GM19397 (cell line): Measurements from ENCODE around the gene SLC15A3.

Experiments used
- ATAC-seq: cut with Tn5 transposase; IDR thresholded peaks from one replicate; pipeline ENCODE4 v1.9.1; 2021; ENCODE audit warnings: mild to moderate bottlenecking, moderate library complexity; ENCODE audit not compliant: unreplicated experiment

Gene SLC15A3

DNA sequence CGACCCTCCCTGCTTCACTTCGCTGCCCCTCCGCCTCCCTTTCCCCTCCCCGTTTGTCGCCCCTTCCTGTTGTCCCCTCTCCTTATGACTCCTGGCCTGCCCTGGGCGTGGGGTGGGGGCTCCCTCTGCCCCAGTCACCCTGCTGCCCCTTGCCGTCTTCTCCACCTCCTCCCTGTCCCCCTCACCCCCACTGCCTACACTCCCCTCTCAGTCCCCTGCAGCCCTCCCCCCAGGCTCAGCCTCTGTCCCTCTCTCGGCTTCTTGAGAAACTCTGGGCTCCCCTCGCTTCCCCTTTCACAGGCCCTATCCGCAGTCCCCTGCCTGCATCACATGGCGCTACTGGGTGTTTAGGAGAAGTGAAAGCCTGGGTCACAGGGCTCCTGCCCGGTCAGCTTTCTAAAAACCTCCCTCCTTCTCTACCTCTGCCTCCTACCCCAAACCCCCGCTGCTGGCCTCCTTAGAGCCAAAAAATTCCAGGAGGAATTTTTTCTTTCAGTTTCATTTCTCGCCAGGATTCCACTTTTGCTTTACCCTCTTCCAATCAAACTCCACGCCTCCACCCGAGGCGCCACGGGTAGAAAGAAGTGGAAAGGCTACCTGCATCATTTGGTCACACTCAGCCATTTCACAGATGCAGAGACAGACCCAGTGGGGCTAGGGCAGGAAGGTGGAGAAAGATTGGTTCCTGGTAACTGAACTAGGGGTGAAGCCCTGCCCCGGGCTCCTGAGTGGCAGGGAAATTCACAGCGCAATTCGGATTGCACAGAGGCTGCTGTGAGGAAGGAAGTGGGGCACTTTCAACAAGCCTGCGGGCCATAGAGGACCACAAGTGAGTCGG is at the start of gene SLC15A3:
TSS of gene SLC15A3 (minus strand) at position 273 of the 838 bp plus-strand sequence. CDS start 625 bp downstream, outside the sequence.
- ATAC-seq: peak; percentile 73

DNA sequence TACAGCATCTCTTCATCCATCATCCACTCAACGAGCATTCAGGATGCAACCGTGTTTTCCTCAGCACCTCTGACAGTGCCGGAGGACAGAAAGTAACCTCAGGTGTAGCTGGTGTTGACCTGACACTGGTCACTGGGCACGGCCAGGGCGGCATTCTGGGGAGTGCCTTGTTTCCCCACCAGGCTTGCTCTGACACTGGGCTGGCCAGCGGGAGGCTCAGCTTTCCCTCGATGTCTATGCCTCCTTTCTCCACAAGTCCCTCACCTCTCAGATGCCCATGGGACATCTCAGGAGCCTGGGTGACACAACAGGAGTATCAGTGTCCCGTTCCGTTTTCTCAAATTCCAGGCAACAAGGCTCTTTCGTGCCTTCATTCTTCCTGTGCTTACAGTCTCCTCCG is 48.5 kb upstream of the SLC15A3 start:
- ATAC-seq: no peak

DNA sequence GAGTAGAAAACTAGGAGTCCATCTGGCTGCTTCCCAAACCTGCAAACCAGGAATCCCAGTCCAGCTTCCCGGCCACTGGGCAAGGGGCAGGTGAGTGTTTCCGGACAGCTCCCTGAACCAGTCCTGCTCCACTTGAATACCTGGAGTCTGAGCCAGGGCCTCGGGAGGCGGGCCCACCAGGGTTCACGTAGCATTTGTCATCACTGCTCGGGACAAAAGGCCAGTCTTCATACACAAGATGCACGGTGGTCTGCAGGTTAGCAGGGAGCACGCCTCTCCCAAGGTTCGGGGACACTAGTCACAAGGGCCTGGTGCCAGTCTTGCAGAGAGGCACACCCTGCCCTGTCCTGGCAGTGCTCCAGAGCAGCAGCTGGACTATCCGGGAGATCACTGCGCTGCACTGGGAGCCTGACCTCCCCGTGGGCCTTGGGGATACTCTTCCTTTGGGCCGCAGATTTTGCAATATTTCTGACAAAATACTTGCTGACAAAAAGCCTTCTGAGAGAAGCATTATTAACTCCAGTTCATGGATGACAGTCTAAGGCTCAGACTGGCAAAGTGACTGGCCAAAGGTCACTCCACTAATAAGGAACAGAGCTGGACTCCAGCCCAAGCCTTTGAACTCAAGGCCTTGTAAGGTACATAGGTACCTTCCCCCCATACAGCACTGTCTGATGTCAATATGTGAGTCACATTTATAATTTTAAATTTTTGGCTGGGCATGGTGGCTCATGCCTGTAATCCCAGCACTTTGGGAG is 44.6 kb upstream of the SLC15A3 start:
- ATAC-seq: no peak

DNA sequence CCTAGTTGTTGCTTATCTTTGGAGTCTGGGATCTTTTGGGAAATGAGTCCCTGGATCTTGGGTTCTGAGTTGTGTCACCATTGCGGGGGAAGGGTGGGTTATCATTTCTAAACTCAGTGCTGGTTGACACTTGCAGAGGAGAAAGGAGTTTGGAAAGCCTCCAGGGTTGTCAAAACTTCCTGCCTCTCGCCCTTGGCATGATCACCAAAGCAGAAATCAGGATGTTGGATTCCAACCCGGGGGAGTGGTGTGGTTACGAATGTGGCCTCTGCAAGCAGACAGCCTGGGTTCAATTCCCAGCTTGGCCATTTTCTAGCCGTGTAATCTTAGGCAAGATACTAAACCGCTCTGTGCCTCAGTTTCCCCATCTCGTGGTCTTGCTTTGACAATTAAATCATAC is 43.8 kb upstream of the SLC15A3 start:
- no peak for ATAC-seq

DNA sequence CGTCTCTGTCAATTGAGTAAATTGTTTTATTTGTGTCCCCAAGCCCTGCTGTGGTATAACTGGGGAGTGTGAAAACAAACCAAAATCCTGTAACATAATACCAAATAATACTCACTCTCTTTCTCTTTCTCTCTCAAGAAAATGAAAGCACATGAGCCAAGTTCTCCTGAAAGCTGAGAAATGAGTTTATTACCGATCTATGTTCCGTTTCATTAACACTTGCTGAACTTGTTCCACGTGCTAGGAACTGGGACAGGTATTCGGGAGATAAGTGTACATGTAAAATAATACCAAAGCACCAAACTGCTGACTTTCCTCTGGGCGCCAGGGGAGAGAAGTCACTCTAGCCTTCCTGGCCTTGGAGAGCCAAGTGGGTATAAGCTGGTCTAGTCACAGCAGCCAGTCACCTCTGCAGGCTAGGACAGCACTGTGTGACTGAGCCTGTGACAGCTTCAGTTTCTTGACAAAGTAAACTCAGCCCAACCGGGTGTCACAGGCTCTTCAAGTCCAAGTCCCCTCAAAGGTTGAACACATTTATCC is 42.6 kb upstream of the SLC15A3 start:
- no peak for ATAC-seq

DNA sequence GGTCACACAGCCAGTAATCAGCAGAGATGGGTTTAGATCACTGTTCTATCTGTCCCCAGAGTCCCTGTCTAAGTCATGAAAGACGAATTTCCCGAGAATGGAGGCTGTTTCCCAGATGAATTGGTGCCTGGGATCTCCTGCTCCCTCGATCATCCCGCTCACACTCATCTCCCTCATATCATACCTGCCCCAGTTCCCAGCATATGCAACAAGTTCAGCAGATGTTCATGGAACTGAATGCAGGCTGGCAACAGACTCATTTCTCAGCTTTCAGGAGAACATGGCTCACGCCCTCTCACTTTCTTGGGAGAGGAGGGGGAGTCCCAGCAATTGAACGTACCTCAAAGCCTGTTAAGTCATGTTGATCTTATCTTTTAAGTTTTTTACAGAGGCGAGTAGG is 41.6 kb upstream of the SLC15A3 start:
- ATAC-seq: no peak

DNA sequence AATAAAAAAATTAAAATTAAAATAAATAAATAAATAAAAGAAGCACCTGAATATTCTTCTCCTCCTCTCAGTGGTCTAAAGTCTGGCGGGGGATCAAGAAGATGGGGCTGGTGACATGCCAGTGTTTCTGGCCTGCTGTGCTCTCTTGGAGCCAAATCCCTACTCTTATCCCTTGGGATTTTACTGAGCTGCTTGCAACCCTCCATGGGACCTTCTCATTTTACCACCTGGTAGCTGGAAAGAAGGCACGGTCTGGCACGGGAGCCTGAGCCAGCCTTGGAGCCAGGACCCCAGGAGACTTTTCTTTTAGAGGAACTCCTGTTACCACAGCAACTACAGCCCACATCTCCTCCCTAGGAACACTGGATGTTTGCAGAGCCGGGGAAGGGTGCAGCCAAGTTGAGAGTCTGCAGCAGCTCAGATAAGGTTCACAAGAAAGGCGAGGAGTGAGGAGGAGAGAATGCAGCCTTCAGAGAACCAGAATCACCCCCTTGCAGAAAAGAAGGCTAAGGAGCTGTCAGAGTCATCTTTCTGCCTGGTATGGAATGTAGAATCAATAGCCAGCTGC is 41.0 kb upstream of the SLC15A3 start:
- ATAC-seq: no peak

DNA sequence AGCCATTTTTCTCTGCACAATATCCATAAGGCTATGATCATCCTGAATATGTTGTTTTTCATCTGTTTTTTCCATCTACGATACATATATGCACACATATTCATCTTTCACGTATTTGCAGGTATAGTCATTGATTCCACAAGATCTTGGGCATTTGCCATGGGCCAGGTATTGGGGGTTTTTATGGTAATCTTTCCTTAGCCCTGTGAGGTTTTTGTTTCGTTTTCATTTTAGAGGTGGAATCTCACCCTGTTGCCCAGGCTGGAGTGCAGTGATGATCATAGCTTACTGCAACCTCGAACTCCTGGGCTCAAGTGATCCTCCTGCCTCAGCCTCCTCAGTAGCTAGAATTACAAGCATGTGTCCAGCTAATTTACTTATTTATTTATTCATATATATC is 39.5 kb upstream of the SLC15A3 start:
- no peak for ATAC-seq

DNA sequence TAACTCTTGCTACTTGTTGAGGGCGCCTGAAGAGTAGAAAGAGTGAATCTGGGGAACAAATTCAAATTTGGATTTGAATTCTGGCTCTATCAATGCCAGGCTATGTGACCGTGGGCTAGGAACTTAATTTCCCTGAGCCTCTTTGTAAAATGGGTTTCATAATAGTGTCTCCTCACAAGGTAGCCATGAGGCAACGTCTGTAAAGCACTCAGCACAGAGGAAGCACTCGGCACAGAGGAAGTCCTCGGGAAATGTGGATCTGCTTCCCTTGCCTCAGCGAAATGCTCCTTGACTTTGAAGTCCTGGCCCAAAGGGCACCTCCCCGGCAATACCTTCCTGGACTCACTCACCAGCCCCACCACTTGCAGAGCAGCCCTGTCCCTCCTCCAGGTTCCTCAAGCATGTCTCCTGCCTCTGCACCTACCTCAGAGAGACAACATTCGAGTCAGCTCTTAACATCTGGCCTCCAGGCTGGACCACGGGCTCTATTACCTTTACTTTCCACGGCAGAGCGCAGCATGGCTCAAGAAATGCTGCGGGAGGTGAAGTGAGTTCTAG is 37.2 kb upstream of the SLC15A3 start:
- no peak for ATAC-seq

DNA sequence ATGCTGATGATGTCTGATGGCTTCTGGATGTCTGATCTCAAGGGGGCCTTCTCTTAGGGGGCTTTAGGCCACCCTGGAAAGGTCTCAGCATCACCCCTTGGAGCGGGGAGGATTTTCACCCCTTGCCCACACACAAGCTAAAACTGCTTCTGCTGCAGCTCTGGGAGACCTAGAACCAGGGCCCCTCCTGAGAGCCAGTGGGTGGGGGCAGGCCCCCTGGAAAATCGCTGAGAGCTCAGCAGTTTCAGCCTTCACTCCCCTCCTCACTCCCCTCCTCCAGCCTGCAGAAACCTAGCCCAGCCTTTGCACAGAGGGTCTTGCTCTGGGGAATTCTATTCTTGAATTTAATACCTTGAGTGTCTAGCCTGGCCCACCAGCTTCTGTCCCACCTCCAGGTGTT is 36.7 kb upstream of the SLC15A3 start:
- ATAC-seq: no peak

DNA sequence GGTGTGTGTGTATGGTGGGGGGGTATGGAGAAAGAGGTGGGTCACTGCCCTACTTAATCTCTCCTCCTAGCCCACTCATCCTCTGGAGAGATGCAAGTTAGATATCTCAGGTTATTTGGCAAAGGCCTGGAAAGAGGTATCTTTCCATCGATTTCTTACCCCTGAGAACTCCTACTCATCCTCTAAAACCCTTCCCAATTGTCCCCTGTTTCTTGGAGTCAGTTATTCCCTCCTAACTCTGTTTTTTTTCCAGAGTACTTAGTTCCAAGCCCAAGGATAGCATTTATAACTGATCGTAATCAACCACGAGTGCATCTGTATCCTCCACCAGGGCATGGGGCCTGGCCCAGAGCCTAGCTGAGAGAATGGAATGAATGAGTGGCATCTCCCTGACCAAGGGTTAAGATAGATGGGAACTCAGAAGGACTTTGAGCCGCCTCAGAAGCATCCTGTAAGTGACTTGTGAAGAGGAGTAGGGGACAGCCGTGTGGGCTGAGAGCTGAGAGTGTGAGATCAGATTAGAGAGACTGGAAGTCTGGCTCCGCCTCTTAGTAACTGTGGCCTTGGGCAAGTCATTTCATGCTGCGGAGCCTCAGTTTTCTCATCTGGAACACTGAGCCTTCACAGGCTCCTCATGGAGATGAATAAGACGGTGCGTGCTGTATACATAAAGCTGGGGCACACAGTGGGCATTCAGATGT is 35.8 kb upstream of the SLC15A3 start:
- ATAC-seq: no peak

DNA sequence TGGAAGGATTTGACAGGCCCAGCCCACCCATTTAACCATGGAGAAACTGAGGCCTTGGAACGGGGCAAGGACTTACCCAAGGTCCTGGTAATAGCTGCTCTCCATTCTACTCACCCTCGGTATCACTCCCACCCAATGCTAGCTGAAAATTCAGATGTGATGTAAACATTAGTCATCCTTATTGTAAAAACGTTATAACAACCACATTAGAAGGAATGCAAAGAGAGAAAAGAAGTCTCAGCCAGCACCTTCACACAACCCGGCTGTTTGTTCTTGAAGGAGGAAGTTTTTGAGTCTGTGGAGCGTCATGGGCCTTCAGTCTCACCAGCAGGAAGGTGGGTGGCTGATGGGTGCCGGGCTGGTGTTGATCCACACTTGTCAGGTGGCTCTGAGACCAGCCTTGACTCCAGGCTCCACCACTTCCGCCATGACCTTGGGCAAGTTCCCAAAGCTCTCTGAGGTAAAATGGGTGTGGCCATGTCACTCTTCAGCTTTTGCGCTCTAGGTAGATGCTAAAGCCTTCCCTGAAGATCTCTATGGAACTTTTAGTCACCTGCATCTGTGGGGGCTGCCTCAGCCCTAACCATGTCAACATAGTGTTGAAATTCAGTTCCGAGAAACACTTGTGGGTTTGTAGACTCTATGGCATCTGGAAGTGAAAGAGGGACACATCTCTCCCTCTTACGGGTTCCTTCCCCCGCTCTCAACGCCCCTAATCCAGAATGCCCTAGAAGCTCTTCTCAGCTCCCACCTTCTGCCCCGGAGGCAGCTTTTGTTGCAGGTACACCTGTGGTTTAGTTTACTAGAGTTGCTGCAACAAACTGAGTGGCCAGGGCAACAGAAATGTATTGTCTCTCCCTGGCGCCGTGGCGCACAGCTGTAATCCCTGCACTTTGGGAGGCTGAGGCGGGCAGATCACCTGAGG is 34.3 kb upstream of the SLC15A3 start:
- no peak for ATAC-seq

DNA sequence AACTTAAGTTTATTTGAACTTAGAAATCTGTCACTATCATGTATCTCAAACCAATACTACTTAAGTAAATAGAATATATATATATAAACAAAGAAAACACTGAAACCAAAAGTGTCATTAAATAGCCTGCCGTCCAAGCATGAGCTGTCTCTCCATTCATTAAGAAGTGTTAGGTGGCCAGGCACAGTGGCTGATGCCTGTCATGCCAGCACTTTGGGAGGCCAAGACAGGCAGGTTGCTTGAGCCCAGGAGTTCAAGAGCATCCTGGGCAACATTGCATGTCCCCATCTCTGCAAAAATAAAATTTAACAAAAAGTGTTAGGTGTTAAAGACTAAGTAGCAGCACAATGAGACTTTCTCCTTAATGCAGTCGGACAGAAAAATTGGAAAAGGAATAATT is 33.5 kb upstream of the SLC15A3 start:
- ATAC-seq: no peak

DNA sequence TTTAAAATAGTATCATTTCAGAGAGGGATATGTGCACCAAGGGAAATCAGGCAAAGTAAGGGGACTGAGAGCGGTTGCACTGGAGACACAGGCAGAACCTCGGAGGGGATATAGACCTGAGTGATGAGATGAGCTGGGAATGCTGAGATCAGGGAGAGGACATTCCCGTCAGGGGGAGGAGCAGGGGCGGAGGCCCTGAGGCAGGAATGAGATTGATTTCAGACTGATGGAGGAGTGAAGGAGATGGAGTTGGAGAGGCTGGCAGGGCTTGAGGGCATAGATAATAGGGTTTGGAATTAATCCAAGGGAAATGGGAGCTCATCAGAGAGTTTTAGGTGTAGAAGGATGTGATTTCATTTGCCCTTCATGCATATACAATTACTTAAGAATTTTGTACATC is 32.7 kb upstream of the SLC15A3 start:
- no peak for ATAC-seq

DNA sequence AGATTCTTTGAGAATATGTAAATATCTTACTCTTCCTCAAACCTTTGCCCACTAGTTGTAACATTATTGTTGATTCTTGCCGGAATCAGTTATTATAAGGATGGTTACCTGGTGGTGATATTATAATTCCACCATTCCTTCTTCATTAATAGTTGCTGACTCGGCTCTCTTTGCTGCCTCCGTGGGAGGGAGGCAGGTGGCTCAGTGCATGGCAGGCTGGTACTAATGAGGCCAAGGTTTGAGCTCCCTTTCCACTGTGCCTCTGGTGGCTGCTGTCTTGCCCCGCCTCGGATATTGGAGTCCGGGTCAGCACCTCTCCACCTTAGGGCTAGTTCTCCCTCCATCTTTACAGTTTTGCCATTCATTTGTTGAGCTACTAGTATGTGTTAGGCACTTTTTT is 32.2 kb upstream of the SLC15A3 start:
- no peak for ATAC-seq

DNA sequence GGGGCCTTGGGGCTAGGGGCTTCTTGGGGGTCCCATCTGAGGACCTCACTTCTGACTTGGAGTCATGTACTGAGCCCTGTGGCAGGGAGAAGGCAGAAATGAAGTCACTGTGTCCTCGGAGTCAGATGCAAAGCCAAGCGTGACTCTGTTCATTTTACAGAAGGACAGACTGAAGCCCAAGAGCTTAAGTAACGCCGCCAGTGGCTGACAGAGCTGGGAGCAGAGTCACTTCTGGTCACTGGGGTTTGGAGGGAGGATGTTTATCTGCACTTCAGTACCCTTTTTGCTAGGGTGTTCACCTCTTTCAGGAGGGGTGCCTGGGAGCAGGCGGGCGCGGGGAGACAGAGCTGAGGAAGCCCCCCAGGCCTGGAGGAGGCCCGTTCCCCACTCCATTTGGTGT is 30.2 kb upstream of the SLC15A3 start:
- no peak for ATAC-seq

DNA sequence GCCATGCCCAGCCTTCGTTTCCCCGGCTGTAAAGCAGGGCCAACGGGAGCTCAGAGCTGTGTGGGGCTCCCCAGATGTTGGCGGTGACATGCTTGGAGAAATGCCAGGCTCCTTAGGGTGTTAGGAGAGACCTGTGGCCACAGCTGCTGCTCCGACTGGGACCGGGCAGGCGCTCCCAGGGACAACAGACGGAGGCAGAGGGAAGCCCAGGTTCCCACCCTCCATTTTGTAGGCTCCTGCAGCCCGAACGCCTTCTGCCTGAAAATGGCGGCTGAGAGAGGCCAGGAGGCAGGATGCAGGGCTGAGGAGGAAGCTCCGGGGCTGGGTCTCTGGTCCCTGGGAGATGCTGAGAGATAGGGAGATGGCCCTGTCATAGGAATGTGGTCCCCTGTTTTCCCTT is 29.5 kb upstream of the SLC15A3 start:
- no peak for ATAC-seq

DNA sequence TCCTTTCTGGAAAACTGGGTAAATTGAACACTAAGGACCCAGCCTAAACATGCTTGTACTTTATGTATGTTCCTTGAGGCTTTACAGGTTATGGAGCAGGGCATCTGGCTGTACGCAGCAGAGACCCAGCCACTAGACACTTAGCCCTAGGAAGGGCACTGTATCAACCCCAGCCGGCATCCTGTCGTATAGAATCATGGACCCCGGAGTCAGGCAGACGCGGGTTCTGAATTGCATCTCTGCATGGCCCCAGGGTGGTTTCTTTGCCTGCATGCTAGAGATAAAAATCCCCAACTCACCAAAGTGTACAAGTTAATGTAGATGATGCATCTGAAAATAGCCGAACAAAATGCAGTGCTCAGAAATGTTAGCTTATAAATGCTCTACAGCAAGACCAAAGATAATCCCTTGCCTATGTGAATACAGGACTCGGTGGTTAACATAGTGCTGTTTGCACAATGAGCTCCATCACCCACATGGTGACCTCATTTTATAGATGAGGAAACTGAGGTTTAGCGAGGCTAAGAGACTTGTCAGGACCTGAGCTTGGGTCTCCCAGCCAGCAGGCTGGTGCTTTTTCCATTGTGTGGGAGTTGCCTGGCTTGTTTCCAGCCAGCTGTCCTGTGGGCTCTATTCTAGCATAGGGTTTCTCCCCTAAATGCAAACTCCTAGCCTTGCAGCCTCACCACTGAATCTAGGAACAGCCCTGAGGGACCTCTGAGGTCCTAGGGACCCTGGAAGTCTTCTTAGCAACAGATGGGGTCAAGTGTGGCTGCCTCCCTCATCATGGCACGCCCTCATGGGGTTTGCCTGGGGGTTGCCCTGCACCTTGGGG is 26.8 kb upstream of the SLC15A3 start:
- ATAC-seq: no peak

DNA sequence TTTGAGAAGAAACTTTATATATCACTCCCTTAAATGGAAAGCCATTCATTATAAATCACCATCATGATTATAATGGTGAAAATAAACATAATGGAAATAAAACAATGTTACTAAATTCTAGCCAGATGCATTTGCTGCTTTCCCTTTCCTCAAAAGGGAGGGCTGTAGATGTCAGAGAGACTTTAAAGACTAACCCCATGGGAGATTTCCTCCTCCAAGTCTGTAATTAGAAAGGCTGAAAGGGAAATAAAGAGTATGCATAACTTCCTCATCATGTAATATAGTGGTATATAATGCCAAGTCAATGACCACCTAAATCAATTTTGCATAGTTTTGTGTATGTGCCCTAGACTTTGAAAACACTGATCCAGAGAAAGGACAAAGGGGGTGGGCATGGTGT is 25.9 kb upstream of the SLC15A3 start:
- ATAC-seq: no peak
